NCI-H226 (cell line): Measurements from ENCODE around the gene TM2D1.

ENCODE experiments used
- DNase-seq: peaks from one replicate; pipeline ENCODE4 v3.0.0-alpha.2; 2015

TM2D1 gene

DNA sequence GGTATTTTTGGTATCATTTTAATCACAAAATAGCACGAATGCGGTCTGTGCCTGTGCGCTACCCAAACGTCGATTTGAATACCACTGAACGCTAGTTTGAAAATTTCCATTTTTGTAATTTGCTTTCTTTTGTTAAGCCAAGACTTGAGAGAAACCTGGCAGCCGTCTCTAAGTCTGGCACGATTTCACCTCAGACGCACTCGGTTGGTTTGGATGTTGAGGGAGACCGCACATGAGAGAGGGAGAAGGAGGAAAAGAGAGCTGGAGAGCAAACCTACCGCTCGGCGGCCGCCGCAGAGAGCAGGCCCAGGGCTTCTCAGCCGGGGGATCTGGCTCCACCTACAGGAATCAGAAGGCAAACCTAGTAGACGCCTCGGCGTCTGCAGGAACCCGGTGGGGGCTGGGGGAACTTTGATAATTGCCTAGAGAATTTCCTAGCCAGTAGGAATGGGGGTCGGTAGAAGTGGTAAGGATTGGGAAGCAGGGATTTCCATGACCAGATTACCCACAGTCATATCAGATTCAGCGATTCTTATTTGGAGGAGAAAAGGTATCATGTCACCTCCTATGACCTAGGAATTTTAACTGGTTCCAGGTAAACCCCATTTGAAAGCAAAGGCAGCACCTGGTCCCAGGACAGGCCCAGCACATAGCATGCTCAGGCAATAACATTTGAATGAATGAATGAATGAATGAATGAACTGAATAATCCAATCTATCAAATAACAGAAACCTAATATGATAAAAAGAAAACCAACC is 83.2 kb downstream of the TM2D1 start:
- DNase-seq = no peak

DNA sequence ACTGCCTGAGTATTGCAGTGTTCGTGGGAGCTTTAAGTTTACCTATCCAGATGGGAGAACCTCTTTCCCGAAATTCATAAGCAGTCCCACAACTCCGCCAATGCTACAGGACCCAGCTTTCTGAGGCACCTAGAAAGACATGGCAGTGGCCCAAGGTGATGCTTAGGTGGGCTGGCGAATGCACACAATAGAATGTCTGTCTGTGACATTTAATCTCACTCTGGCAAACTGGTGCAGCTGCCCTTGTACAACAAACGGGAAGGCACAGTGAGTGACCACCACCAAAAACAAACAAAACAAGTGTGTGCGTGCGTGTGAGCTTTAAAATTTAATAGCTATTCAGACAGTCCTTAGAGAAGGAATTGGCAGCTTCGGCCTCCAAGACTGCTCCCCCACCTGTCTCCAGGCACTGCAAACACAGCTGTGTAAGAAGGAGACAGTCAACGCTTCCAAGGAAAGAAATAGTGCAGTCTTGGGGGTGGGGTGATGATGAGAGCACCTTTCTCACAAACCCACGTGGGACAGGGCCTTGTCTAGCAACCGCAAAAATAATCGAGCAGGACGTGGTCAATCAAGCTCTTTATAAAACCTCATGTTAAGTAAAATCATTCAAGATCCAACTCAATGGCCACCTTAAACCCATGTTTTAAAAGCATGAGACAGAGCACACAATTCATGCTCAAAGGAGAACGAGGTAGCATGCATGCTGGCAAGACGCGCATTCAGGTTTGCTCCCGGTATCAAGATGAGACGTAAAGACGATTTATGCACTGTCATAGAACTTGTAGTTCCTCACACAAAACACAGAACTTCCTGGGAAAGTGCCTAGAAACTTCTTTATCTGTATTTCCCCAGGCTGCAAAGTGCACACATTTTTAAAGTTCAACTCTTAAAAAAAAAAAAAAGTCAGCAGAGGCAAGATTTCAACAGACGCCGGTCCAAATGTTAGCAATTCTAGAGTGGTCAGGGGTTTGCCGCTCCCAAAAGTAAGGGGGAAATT is 84.1 kb downstream of the TM2D1 start:
- DNase-seq = no peak

DNA sequence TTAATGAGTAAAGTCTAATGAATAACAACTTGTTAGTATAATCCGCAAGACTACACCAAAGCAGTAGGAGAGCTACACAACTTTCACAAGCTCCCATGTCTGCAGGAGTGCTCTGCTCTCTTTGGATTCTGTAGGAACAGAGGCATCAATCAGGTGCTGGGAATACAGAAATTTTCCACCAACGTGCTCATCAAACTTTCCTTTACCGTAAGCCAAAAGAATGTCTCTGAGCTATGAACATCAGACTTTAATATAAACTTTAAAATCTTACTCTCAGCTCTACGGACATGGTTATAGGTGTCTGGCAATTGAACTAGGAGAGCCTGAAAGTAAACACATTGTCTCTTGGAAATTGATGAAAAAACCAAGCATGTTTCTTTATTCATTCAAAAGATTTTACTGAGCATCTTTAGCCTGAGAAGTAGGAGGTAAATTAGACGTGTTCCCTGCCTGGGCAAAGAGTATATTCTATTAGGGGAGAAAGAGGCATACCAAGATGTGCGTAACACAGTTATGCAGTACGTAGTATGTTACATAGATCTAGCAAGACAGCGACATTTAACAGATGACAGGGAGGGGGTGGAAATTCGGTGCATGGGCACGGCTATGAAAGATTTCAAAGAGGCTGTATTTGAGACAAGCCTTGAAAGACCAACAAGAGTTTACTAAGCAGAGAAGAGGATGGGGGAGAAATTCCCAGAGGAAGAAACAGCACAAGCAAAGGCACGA is 85.2 kb downstream of the TM2D1 start:
- no peak for DNase-seq

DNA sequence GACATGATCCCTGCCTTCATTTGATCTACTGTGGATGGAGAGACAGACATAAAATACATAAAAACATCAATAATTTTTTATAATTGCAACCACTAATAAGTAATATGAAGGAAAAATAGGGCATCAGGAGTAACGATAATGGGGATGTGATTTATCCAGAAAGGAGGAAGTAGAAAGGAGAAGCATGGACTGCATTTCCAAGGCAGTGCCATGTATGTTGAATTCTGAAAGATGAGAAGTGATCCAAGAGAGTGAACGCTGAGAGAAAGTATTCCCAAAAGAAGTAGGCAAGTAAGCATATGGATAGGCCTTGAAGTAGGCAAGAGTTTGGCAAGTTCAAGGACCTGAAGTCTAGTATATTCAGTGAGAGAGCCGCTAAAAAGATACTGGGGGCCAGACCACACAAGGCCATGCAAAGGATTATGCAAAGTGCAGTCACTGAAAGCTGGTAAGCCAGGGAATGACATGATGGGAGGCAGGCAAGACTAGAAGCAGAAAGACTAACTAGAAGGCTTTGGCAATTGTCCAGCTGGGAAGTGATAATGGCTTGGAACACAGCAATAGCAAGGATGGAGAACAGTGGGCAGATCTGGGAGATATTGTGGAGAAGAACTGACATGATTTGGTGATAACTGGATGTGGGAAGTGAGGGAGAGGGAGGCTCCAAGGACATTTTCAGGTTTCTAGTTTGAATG is 85.9 kb downstream of the TM2D1 start:
- no peak for DNase-seq

DNA sequence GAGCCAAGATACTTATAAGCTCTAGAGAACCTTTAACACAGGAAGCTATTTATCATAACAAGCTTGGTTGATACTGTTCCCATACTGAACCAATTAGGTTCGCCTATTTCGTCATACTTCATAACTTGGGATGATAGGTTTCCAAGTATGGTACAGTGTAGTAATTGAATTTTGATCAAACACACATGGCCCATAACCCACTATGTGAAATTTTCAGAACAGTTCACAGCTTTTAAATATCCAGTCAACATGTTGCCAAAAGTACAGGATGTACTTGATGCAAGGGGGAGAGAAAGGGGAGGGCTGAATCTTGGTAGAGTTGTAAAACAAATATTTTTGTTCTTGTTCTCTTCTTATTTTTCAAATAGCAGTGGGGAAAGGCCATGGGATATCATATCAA is 86.6 kb downstream of the TM2D1 start:
- DNase-seq = no peak

DNA sequence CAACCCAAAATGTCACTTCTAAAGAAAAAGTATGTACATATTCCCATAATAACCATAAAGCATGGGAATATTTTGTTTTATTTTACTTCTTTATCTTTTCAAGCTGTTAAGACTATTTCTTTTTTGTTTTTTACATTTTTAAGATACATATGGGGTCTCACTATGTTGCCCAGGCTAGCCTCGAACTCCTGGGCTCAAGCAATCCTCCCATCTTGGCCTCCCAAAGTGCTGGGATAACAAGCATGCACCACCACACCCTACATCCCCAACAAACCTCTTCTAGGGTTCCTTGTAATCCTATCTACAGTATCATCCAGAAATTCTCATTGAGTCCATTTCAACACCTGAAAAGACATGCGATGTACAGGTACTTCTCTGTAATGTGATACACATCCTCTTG is 87.5 kb downstream of the TM2D1 start:
- no peak for DNase-seq

DNA sequence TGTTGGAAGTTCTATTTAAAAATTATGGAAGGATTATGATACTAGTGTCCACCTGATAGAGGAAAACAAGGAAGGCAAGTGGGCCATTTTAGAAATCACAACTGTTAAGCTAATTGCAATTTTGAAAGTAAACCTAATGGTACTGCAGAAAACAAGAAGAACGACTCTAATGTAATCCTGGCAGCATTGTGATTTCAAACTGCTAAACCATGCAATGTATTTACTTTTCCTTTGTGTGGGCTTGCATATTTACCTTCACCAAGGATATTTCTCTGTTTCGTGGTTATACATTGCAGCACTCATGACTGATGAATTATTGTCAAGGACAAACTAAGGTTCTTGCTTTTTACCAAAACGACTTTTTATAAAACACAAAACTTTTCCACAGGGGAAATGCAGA is 88.1 kb downstream of the TM2D1 start:
- DNase-seq = no peak

DNA sequence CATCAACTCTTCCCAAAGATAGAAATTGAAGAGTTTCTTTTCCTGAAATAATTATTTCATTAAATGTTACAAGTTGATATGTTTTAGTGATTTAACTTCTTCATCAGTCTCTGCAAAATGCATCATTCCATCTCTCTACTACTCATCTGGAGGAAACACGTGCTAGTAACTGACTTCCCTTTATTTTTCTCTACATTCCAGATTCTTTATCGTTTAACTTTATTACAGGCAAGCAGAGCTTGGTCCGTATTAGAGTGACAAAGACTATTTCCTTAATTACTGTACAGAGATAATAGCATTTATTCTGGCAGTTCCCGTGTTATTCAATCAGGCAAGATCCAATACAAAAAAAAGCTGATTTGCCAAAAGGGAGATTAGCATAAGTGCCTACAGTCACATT is 88.6 kb downstream of the TM2D1 start:
- no peak for DNase-seq

DNA sequence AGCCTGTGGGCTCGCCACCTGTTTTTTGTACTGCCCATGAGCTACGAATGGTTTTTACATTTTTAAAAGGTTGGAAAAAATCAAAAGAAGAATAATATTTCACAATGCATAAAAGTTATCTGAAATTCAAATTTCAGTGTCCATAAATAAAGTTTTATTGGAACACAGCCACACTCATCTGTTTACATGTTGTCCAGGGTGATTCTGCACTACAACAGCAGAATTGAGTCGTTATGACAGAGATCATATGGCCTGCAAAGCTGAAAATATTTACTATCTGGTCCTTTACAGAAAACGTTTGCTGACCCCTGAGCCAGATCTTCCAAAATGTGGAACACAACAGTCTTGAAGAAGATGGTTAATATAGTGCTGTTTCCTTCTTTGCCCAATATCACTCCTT is 89.4 kb downstream of the TM2D1 start:
- DNase-seq = no peak

DNA sequence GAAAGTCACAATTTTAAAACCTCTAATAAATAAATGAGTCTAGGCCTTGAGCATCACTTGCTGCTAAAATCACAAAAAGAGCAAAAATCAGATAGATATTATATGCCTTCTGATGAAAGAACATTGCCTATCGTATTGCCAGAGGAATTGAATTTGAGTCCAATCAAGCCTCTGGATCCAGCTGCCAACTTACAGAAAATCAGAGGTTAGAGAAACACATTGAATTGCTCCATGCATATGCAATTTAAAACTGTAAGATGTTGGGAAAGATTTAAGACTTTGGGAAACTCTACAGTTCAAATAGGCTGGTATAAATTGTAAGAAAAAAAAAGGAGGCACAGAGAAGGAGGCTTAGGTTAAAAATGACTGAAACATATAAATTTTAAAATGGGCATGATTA is 93.5 kb downstream of the TM2D1 start:
- no peak for DNase-seq
